Loucy (cell line): ENCODE data around the gene AK3.

Experiments used
- H2AFZ ChIP-seq: fragments of 200-600 bp; sonication (generic); 2 replicates; pipeline ENCODE4 v1.6.0; 2016; ENCODE audit warnings: antibody characterized with exemption, mild to moderate bottlenecking, low read length, moderate library complexity
- H3F3A ChIP-seq: fragments of 200-600 bp; 2 replicates; pipeline ENCODE4 v1.6.0; 2016; ENCODE audit warnings: antibody characterized with exemption, low read depth, mild to moderate bottlenecking
- H3K27me3 ChIP-seq: fragments of 200-600 bp; sonication (generic); 2 replicates; pipeline ENCODE4 v1.6.1; 2014; ENCODE audit warnings: low read length, mild to moderate bottlenecking; ENCODE audit not compliant: insufficient read depth, poor library complexity, severe bottlenecking
- H3K36me3 ChIP-seq: fragments of 200-600 bp; sonication (generic); 2 replicates; pipeline ENCODE4 v1.6.1; 2016; ENCODE audit warnings: low read length; ENCODE audit not compliant: insufficient read depth
- H3K4me1 ChIP-seq: fragments of 200-600 bp; sonication (generic); 2 replicates; pipeline ENCODE4 v1.5.1; 2014; ENCODE audit warnings: low read length, mild to moderate bottlenecking; ENCODE audit not compliant: insufficient read depth, poor library complexity, severe bottlenecking
- H3K4me2 ChIP-seq: fragments of 200-600 bp; sonication (generic); 2 replicates; pipeline ENCODE4 v1.6.0; 2014; ENCODE audit warnings: antibody characterized with exemption, low read length, low read depth, mild to moderate bottlenecking; ENCODE audit not compliant: poor library complexity, severe bottlenecking
- H3K4me3 ChIP-seq: fragments of 200-600 bp; sonication (generic); 2 replicates; pipeline ENCODE4 v1.5.1; 2014; ENCODE audit warnings: low read length, mild to moderate bottlenecking, mixed read lengths; ENCODE audit not compliant: poor library complexity, severe bottlenecking
- H3K79me2 ChIP-seq: fragments of 200-600 bp; sonication (generic); 2 replicates; pipeline ENCODE4 v1.6.1; 2014; ENCODE audit warnings: low read length; ENCODE audit not compliant: insufficient read depth
- H3K9ac ChIP-seq: fragments of 200-600 bp; sonication (generic); 2 replicates; pipeline ENCODE4 v1.6.0; 2014; ENCODE audit warnings: mild to moderate bottlenecking, low read depth, low read length, moderate library complexity; ENCODE audit not compliant: poor library complexity, severe bottlenecking
- H3K9me2 ChIP-seq: fragments of 200-600 bp; sonication (generic); replicated peaks from 2 replicates; pipeline ENCODE4 v1.6.1; 2016; ENCODE audit warnings: low read depth, low read length, mixed read lengths
- H3K9me3 ChIP-seq: fragments of 200-600 bp; sonication (generic); 2 replicates; pipeline ENCODE4 v1.6.1; 2014; ENCODE audit warnings: mild to moderate bottlenecking, antibody characterized with exemption, low read length, low read depth; ENCODE audit not compliant: insufficient read depth
- H4K20me1 ChIP-seq: fragments of 200-600 bp; sonication (generic); 2 replicates; pipeline ENCODE4 v1.6.0; 2014; ENCODE audit warnings: antibody characterized with exemption, low read length, mild to moderate bottlenecking; ENCODE audit not compliant: insufficient read depth, poor library complexity, severe bottlenecking
- EZH2phosphoT487 ChIP-seq: fragments of 200-600 bp; IDR thresholded peaks from 2 replicates; pipeline ENCODE4 v1.6.1; 2018; ENCODE audit warnings: antibody characterized with exemption, mild to moderate bottlenecking, moderate library complexity, borderline replicate concordance
- TF ChIP-seq, protein P1 (sequence below): fragments of 200-600 bp; sonication (generic); conservative IDR thresholded peaks from 2 replicates; pipeline ENCODE4 v1.5.1; 2014; ENCODE audit warnings: mild to moderate bottlenecking, antibody characterized with exemption, low read length

AK3 gene

DNA sequence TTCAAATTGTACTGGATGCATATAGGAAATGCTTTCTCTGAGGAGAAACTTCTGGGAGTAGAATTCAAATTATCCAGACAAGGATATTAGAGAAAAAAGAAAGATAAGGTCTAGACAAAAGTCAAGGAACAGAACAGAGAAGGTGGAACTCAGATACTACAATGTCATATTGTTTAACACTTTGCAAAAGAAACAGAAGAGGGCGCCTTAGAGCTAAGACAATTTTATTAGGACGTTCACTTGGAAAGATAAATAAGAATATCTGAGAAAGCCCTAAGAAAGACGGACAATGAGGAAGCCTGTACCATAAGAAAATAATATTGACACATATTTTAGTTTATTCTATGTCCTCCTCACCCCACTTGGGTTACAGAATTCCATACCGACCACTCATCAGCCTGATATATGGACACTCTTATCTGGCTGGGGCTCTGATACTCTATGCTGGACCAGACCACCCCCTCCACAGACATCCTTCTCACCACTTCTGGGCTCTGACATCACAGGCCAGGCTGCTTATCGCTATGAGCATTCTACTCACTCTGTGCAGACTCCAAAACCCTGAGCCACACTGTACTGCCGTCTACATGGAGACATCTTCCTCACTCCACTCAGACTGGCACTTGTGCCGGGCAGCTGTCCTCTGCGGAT, 9.1 kb upstream of the AK3 start:
- no peak overlapping the region for H3K4me3 ChIP-seq
- H3K9me3 ChIP-seq, result no peaks in the 10 kb centered on the region
- H3K4me2 ChIP-seq, result no peak overlapping the region
- no peak for TF ChIP-seq EZH2phosphoT487
- TF ChIP-seq, protein P1, sequence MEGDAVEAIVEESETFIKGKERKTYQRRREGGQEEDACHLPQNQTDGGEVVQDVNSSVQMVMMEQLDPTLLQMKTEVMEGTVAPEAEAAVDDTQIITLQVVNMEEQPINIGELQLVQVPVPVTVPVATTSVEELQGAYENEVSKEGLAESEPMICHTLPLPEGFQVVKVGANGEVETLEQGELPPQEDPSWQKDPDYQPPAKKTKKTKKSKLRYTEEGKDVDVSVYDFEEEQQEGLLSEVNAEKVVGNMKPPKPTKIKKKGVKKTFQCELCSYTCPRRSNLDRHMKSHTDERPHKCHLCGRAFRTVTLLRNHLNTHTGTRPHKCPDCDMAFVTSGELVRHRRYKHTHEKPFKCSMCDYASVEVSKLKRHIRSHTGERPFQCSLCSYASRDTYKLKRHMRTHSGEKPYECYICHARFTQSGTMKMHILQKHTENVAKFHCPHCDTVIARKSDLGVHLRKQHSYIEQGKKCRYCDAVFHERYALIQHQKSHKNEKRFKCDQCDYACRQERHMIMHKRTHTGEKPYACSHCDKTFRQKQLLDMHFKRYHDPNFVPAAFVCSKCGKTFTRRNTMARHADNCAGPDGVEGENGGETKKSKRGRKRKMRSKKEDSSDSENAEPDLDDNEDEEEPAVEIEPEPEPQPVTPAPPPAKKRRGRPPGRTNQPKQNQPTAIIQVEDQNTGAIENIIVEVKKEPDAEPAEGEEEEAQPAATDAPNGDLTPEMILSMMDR, result peak; percentile 73
- H2AFZ ChIP-seq, result no peak overlapping the region
- no peaks in the 10 kb centered on the region for H3F3A ChIP-seq
- no peaks in the 10 kb centered on the region for H3K27me3 ChIP-seq
- no peaks in the 10 kb centered on the region for H3K9me2 ChIP-seq
- no peaks in the 10 kb centered on the region for H3K4me1 ChIP-seq
- no peak overlapping the region for H3K9ac ChIP-seq
- H3K79me2 ChIP-seq, result no peaks in the 10 kb centered on the region
- no peaks in the 10 kb centered on the region for H3K36me3 ChIP-seq
- H4K20me1 ChIP-seq, result no peaks in the 10 kb centered on the region

DNA sequence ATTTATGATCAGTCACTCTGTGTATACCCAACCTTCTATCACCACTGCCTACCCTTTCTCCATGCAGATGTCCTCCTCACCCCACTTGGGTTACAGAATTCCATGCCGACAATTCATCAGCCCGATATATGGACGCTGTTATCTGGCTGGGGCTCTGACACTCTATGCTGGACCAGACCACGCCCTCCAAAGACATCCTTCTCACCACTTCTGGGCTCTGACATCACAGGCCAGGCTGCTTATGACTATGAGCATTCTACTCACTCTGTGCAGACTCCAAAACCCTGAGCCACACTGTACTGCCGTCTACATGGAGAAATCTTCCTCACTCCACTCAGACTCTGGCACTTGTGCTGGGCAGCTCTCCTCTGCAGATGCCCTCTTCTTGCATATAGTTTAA, 7.6 kb upstream of the AK3 start:
- H3K9ac ChIP-seq, result no peak overlapping the region
- no peak overlapping the region for H3K4me2 ChIP-seq
- H3K9me3 ChIP-seq, result no peaks in the 10 kb centered on the region
- H3K36me3 ChIP-seq, result no peaks in the 10 kb centered on the region
- no peak overlapping the region for H3K4me3 ChIP-seq
- H3K79me2 ChIP-seq, result no peaks in the 10 kb centered on the region
- no peaks in the 10 kb centered on the region for H3K9me2 ChIP-seq
- H3K4me1 ChIP-seq, result no peaks in the 10 kb centered on the region
- H4K20me1 ChIP-seq, result no peaks in the 10 kb centered on the region
- H3F3A ChIP-seq, result no peaks in the 10 kb centered on the region
- no peaks in the 10 kb centered on the region for H3K27me3 ChIP-seq
- no peak overlapping the region for H2AFZ ChIP-seq
- no peak for TF ChIP-seq EZH2phosphoT487
- TF ChIP-seq, protein P1, result no peak

DNA sequence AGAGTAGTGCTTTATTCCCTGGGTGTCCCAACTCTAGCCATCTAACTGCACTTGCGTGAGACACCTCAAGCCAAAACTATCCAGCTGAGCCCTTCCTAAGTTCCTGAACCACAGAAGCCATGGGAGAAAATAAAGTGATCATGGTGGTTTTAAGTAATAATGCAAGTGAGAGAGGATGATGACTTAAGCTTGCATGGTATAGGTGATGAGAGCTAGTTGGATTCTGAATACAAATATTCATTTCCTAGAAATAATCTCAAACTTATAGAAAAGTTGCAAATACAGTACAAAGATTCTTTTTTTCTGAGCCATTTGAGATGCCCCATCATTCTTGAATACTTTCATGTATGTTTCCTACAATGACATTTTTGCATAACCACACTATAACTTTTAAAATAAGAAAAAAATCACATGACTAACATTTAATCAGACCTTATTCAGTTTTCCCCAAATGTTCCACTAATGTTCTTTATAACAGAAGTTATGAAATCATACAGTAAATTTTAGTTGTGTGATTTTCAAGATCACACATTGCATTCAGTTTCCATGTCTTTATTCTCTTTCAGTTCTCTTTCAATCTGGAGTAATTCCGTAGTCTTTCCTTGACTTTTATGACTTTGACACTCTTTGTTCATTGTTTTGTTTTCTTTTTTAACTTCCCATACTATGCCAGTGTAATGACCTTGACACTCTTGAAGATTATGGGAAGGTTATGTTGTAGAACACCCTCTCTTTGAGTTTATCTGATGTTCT, 5.5 kb upstream of the AK3 start:
- Histone ChIP-seq H3K4me3 (no peak overlapping the region), H3K9me3 (no peaks in the 10 kb centered on the region), H3K4me1 (peaks cover 6% of the 10 kb centered on the region), H3K79me2 (no peaks in the 10 kb centered on the region), H2AFZ (no peak overlapping the region), H3F3A (peaks cover 5% of the 10 kb centered on the region; the same call in 1 of the 2 replicates), H3K4me2 (no peak overlapping the region), H3K9ac (no peak overlapping the region), H3K36me3 (no peaks in the 10 kb centered on the region), H4K20me1 (no peaks in the 10 kb centered on the region), H3K9me2 (no peaks in the 10 kb centered on the region), H3K27me3 (no peaks in the 10 kb centered on the region)
- TF ChIP-seq EZH2phosphoT487, result no peak
- TF ChIP-seq, protein P1, result no peak
